Right lobe of liver (tissue), 6 donors: ENCODE measurements around the gene SEMA4D. TPM values are rescaled to one million over a fixed set of nuclear protein-coding genes. Genes with fewer than 3 reads are reported as not detected.

Source experiments
- ATAC-seq, 4 donors: fragments of 200-7000 bp; cut with Tn5 transposase; one replicate each; pipeline ENCODE4 v1.9.1; 2020; ENCODE audit warnings: mild to moderate bottlenecking in 4 of 4, moderate library complexity in 4 of 4
- DNase-seq, 3 donors: peaks; one replicate each; pipeline ENCODE4 v3.0.0-alpha.2; 2020
- H3K27ac ChIP-seq, 3 donors: fragments of 200-600 bp; one replicate each; pipeline ENCODE4 v1.8.0; 2022
- H3K27me3 ChIP-seq, 2 donors: fragments of 200-600 bp; one replicate each; pipeline ENCODE4 v1.8.0; 2022
- H3K36me3 ChIP-seq, 4 donors: fragments of 200-600 bp; sonication (generic) in 1 of 4; one replicate each; pipeline versions ENCODE4 v1.5.1 to v1.8.0; 2017 to 2022; ENCODE audit warnings: control low read depth in 1 of 4
- H3K4me1 ChIP-seq, 4 donors: fragments of 200-600 bp; sonication (generic) in 1 of 4; one replicate each; pipeline versions ENCODE4 v1.5.1 to v1.8.0; 2017 to 2022; ENCODE audit warnings: control low read depth in 1 of 4
- H3K4me3 ChIP-seq, 3 donors: fragments of 200-600 bp; one replicate each; pipeline ENCODE4 v1.8.0; 2022
- H3K9me3 ChIP-seq, 4 donors: fragments of 200-600 bp; sonication (generic) in 1 of 4; one replicate each; pipeline versions ENCODE4 v1.5.1 to v1.8.0; 2017 to 2022; ENCODE audit warnings: control low read depth in 1 of 4
- POLR2A ChIP-seq: fragments of 450-650 bp; IDR thresholded peaks from one replicate; pipeline ENCODE4 v1.6.1; 2017; ENCODE audit warnings: antibody characterized with exemption, mild to moderate bottlenecking
- WGBS: methylation state at CpG from one replicate; pipeline ENCODE4 v1.1.6; 2018; ENCODE audit warnings: low coverage, low lambda C conversion rate; ENCODE audit not compliant: insufficient coverage; ENCODE audit errors: missing lambda C conversion rate; 5-methylcytosine and 5-hydroxymethylcytosine counted together
- intact Hi-C, 2 donors: fragments of 100-400 bp; cut with DNase I; formaldehyde crosslinking; loops; one replicate each; pipeline versions ENCODE4 v1.11.2 to v1.14.1; 2022
- total RNA-seq, 6 experiments: library from RNA; depleted of rRNA in 2 of 6; stranded (reverse); fragments of >200 nt in 2 of 6; fragmentation: NEBNext Ultra II Directional in 3 of 6; extraction: Animal tissue kit (Norgen Biotek cat#: 25700) in 3 of 6; gene quantifications; one replicate each; pipeline versions ENCODE4 v1.1.0 to v1.2.4, GENCODE V29; 2016 to 2023
- TF ChIP-seq, protein P1 (sequence below), 4 donors: fragments of 200-600 bp in 3 of 4; fragments of 450-650 bp in 1 of 4; IDR thresholded peaks; one replicate each; pipeline versions ENCODE4 v1.5.1 to v1.8.0; 2016 to 2022; ENCODE audit warnings: antibody characterized with exemption in 4 of 4, mild to moderate bottlenecking in 2 of 4
- donor health status: DM: no; HTN: yes; CAD: no.
- donor health status: DM: no; HTN: no; CAD: no.
- donor health status: DM: no; HTN: no; CAD: no.
- donor health status: DM: no; HTN: yes; CAD: no.
- donor health status: DM: no; HTN: yes; CAD: no.

The SEMA4D gene
- total RNA-seq, 6 experiments from 2014 or later = 2.0 to 7.5 (median 3.5) TPM

DNA sequence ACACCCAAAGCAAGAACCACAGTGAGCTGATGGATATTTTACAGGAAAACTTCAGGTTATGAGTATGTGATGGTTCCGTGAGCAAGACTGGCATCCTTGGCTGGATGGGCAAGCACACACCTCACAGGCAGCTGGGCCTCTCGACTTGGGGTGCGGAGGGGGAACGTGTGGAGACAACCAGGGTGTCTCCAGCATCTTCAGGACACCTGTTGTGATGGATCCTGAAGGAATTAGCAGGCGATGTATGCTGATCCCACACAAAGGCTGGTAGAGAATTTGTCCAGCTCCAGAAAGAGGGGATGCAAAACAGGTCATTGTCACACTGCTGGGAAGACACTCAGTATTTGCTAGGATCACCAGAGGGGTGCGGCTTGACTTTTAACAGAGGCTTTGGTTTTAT, 136.9 kb downstream of the SEMA4D start:
- 97% methylated on average over 4 of the region's 6 CpGs for WGBS
- Histone ChIP-seq H3K27ac (no peak overlapping the region), H3K4me1 (peaks cover 0 to 12% (median 5%) of the 10 kb centered on the region in 4 donors), H3K36me3 (peaks cover 0 to 45% (median 16%) of the 10 kb centered on the region in 4 donors), H3K4me3 (no peak overlapping the region), H3K9me3 (no peaks in the 10 kb centered on the region), H3K27me3 (no peaks in the 10 kb centered on the region)
- intact Hi-C loops = no loop called here
- TF ChIP-seq POLR2A = no peak
- TF ChIP-seq, protein P1, sequence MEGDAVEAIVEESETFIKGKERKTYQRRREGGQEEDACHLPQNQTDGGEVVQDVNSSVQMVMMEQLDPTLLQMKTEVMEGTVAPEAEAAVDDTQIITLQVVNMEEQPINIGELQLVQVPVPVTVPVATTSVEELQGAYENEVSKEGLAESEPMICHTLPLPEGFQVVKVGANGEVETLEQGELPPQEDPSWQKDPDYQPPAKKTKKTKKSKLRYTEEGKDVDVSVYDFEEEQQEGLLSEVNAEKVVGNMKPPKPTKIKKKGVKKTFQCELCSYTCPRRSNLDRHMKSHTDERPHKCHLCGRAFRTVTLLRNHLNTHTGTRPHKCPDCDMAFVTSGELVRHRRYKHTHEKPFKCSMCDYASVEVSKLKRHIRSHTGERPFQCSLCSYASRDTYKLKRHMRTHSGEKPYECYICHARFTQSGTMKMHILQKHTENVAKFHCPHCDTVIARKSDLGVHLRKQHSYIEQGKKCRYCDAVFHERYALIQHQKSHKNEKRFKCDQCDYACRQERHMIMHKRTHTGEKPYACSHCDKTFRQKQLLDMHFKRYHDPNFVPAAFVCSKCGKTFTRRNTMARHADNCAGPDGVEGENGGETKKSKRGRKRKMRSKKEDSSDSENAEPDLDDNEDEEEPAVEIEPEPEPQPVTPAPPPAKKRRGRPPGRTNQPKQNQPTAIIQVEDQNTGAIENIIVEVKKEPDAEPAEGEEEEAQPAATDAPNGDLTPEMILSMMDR (IDR thresholded peaks at IDR 0.05) = no peak
- ATAC-seq (no peak), DNase-seq (no peak)

DNA sequence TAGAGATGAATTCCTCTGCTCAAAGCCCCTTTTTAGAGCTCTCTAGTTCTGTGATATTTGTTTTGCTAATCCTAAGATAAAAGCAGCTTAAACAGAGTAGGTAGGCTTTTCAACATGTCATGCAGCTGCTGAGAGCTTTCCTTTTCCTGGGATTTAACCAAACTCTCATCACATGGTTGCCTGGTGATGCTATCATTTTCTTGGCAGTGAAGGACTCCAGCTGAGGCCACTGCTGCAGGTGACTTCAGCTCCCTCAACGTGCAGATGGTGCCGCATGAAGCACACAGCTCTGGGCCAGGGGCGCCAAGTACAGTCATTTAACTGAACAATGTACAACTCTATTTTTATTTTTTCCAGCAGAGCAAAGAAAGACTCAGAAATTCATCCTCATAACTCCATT, 137.4 kb downstream of the SEMA4D start:
- TF ChIP-seq, protein P1 (IDR thresholded peaks at IDR 0.05) = no peak
- no peak for TF ChIP-seq POLR2A
- H3K36me3 ChIP-seq = peaks cover 0 to 51% (median 16%) of the 10 kb centered on the region in 4 donors
- 79% methylated on average over 3 of the region's 3 CpGs for WGBS
- H3K4me1 ChIP-seq = peaks cover 0 to 12% (median 5%) of the 10 kb centered on the region in 4 donors
- no peak overlapping the region for H3K4me3 ChIP-seq
- H3K27ac ChIP-seq = no peak overlapping the region
- intact Hi-C loops = no loop called here
- H3K9me3 ChIP-seq = no peaks in the 10 kb centered on the region
- ATAC-seq (no peak), DNase-seq (no peak)
- H3K27me3 ChIP-seq = no peaks in the 10 kb centered on the region

DNA sequence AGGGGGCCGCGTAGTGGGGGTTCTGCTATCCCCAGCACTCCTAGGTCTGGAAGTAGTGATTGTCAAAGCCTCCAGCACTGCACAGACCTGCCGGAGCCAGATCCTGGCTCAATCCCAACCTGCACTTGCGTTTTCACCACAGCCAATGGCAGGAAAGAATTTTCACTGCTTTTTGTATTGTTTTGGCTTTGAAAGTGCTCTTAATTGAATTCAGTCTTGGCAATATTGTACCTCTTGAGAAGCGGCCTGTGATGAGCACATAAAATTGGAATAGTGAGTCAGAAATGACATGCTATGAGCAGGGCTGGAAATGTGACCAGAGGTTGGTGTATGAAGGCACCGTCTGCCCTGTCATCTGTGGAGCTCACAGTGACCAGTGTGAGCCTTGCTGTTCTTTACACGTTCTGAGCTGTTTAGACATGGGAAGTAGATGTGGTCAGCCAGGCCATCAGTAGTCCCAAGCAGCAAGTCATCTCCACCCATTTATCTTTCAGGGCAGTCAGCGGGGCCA, 138.1 kb downstream of the SEMA4D start:
- WGBS = 68% methylated on average over 7 of the region's 8 CpGs
- intact Hi-C loops = no loop called here
- H3K27ac ChIP-seq = no peak overlapping the region

DNA sequence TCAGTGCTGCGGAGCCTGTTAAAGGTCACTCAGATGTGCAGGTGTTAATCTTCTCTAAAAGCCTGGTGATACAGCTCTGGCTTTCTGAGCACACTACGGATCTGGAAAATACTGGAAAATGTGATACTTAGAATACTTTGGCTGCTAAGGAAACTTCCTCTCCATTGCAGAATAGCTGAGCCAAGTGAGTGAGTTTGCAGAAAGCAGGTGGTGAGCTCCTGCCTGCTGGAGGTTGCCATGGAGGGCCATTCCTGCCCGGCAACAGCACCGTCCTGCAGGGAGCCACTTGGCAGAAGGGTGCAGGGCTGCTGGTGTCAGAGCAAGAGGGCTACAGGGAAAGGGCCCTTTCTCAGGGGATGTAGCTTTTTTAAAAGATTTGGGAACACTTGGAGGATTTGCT, 138.9 kb downstream of the SEMA4D start:
- no peak overlapping the region for H3K27ac ChIP-seq
- no peak overlapping the region for H3K4me3 ChIP-seq
- H3K9me3 ChIP-seq = no peaks in the 10 kb centered on the region
- TF ChIP-seq POLR2A = no peak
- TF ChIP-seq, protein P1 (IDR thresholded peaks at IDR 0.05) = no peak
- intact Hi-C loops = no loop called here
- 71% methylated on average over 3 of the region's 4 CpGs for WGBS
- H3K4me1 ChIP-seq = peaks cover 0 to 12% (median 5%) of the 10 kb centered on the region in 4 donors
- no peaks in the 10 kb centered on the region for H3K27me3 ChIP-seq
- peak in 1 of 3 donors; percentile 42 for DNase-seq
- H3K36me3 ChIP-seq = peaks cover 0 to 64% (median 22%) of the 10 kb centered on the region in 4 donors
- no peak for ATAC-seq

More for the DNA sequence above, 138.1 kb downstream of the SEMA4D start:
- H3K36me3 ChIP-seq = peaks cover 0 to 56% (median 18%) of the 10 kb centered on the region in 4 donors
- H3K4me1 ChIP-seq = peaks cover 0 to 12% (median 5%) of the 10 kb centered on the region in 4 donors
- DNase-seq (peak in 1 of 3 donors; percentile 42), ATAC-seq (peak; percentile 5 to 39 (median 20))
- TF ChIP-seq, protein P1 (IDR thresholded peaks at IDR 0.05) = no peak
- TF ChIP-seq POLR2A = no peak
- no peaks in the 10 kb centered on the region for H3K27me3 ChIP-seq
- H3K4me3 ChIP-seq = no peak overlapping the region
- H3K9me3 ChIP-seq = no peaks in the 10 kb centered on the region
